Mucosa of rectum (tissue), 2 donors: ENCODE measurements around the gene CCL13.

Source experiments
- H3K27ac ChIP-seq, 2 donors: one replicate each; pipeline ENCODE4 v1.7.0; 2013; ENCODE audit warnings: inconsistent platforms in 2 of 2, low read depth in 2 of 2, low read length in 2 of 2
- H3K27me3 ChIP-seq, 2 donors: one replicate each; pipeline ENCODE4 v1.7.0; 2013; ENCODE audit warnings: low read length in 2 of 2; ENCODE audit not compliant: control insufficient read depth in 2 of 2, insufficient read depth in 2 of 2
- H3K36me3 ChIP-seq, 2 donors: one replicate each; pipeline ENCODE4 v1.7.0; 2013; ENCODE audit warnings: low read length in 2 of 2; ENCODE audit not compliant: control insufficient read depth in 2 of 2, insufficient read depth in 2 of 2
- H3K4me1 ChIP-seq, 2 donors: one replicate each; pipeline ENCODE4 v1.7.0; 2013; ENCODE audit warnings: low read length in 2 of 2, mild to moderate bottlenecking in 1 of 2; ENCODE audit not compliant: control insufficient read depth in 2 of 2, insufficient read depth in 2 of 2
- H3K4me3 ChIP-seq, 2 donors: one replicate each; pipeline ENCODE4 v1.7.0; 2013; ENCODE audit warnings: low read length in 2 of 2
- H3K9ac ChIP-seq, 2 donors: one replicate each; pipeline ENCODE4 v1.7.0; 2013; ENCODE audit warnings: low read length in 2 of 2, low read depth in 1 of 2, mild to moderate bottlenecking in 1 of 2
- H3K9me3 ChIP-seq, 2 donors: one replicate each; pipeline ENCODE4 v1.7.0; 2013; ENCODE audit warnings: low read length in 2 of 2; ENCODE audit not compliant: control insufficient read depth in 2 of 2
- donor health status: healthy.
- donor health status: Normal muscosa, but diverticular disease.

The CCL13 gene

DNA sequence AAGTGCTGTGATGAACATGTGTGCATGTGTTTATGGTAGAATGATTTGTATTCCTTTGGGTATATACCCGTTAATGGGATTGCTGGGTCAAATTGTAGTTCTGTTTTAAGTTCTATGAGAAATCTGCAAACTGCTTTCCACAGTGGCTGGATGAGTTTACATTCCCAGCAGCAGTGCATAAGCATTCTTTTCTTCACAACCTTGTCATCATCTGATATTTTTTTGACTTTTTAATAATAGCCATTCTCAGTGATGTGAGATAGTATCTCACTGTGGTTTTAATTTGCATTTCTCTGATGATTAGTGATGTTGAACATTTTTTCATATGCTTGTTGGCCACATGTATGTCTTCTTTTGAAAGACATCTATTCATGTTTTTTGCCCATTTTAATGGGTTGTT lies 18.6 kb upstream of the CCL13 start:
- H3K9ac ChIP-seq, result no peak overlapping the region
- no peaks in the 10 kb centered on the region for H3K9me3 ChIP-seq
- no peak overlapping the region for H3K27ac ChIP-seq
- H3K36me3 ChIP-seq, result no peaks in the 10 kb centered on the region
- no peak overlapping the region for H3K4me3 ChIP-seq
- no peaks in the 10 kb centered on the region for H3K4me1 ChIP-seq
- no peaks in the 10 kb centered on the region for H3K27me3 ChIP-seq

DNA sequence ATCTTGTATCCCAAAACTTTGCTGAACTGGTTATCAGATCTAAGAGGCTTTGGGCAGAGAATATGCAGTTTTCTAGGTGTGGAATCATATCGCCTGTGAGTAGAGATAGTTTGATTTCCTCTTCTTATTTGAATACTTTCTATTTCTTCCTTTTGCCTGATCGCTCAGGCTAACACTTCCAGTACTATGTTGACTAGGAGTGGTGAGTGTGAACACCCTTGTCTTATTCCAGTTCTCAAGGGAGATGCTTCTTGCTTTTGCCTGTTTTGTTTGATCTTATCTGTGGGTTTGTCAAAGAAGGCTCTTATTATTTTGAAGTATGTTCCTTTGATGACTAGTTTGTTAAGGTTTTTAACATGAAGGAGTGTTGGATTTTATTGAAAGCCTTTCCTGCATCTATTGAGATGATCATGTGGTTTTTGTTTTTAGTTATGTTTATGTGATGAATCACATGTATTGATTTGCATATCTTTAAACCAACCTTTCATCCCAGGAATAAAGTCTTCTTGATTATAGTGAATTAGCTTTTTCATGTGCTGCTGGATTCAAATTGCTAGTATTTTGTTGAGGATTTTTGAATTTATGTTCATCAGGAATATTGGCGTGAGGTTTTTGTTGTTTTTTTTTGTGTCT lies 17.0 kb upstream of the CCL13 start:
- H3K27ac ChIP-seq, result no peak overlapping the region
- no peak overlapping the region for H3K9ac ChIP-seq
- no peak overlapping the region for H3K4me3 ChIP-seq
- no peaks in the 10 kb centered on the region for H3K36me3 ChIP-seq
- H3K4me1 ChIP-seq, result no peaks in the 10 kb centered on the region
- H3K27me3 ChIP-seq, result no peaks in the 10 kb centered on the region
- H3K9me3 ChIP-seq, result no peaks in the 10 kb centered on the region

- H3K27ac ChIP-seq, result no peak overlapping the region
- H3K9me3 ChIP-seq, result no peaks in the 10 kb centered on the region
- no peaks in the 10 kb centered on the region for H3K27me3 ChIP-seq
- no peak overlapping the region for H3K4me3 ChIP-seq
- H3K36me3 ChIP-seq, result no peaks in the 10 kb centered on the region
- H3K4me1 ChIP-seq, result no peaks in the 10 kb centered on the region
- no peak overlapping the region for H3K9ac ChIP-seq
These were observed 14.4 kb upstream of the CCL13 start for GRCh38 chr17:34341916-34342315.

DNA sequence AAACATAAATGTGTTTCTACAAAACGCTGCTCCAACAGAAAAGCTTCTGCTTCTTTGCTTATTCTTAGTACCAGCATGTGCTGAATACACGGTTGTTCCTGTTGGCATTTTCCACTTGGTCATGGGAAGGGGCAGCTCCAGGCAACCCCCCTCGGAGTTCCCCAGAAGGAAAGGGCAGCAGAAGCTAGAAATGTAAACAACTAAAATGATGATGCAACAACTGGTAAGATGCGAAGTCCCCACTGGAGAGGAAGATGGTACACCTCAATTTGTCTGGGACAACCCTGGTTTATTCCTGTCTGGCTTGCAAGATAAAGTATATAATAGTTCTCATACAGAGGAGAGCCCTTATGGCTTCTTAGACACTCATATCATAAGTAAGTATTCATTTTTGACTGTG lies 9.2 kb upstream of the CCL13 start:
- Histone ChIP-seq H3K4me3 (no peak overlapping the region), H3K9ac (no peak overlapping the region), H3K9me3 (no peaks in the 10 kb centered on the region), H3K36me3 (no peaks in the 10 kb centered on the region), H3K27ac (no peak overlapping the region), H3K27me3 (no peaks in the 10 kb centered on the region), H3K4me1 (peaks cover 0 to 3% of the 10 kb centered on the region in 2 donors)

DNA sequence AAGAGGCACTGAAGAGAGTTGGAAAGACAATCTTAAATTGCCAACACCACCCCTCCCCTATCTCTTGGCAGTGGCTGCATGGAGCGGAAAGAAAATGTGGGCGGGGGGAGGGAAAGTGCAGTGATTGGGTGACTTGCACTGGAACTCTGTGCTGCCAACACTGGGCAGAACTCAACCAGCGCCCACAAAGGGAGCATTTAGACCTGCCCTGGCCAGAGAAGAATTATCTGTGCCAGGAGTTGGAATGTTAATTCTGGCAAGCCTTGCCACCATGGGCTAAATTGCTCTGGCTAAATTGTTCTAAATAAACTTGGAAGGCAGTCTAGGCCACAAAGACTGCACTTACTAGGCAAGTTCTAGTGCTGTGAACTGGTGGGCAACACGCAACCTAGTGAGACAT lies 6.5 kb upstream of the CCL13 start:
- Histone ChIP-seq H3K4me3 (no peak overlapping the region), H3K27ac (no peak overlapping the region), H3K9ac (no peak overlapping the region), H3K9me3 (no peaks in the 10 kb centered on the region), H3K27me3 (no peaks in the 10 kb centered on the region), H3K36me3 (no peaks in the 10 kb centered on the region), H3K4me1 (peaks cover 0 to 3% of the 10 kb centered on the region in 2 donors)

DNA sequence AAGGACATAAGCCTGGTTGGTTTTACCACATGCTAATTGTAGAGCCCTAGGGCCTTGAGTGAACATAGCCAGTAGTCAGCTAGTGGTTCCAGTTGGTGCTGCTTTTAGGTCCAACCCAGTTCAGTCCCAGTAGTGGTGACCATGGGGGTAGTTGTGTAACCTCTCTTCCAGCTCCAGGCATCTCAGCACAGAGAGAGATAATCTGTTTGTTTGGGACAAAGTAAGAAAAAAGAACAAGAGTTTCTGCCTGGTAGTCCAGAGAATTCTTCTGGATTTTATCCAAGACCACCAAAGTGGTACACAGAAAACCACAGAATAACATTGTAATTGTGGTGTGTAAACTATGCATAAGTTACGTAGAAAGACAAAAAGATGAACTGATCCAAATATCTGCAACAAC lies 5.2 kb upstream of the CCL13 start:
- Histone ChIP-seq H3K4me3 (no peak overlapping the region), H3K36me3 (no peaks in the 10 kb centered on the region), H3K27ac (peak overlapping the region in 1 of 2 donors; percentile 58), H3K9ac (no peak overlapping the region), H3K4me1 (peaks cover 0 to 3% of the 10 kb centered on the region in 2 donors), H3K9me3 (no peaks in the 10 kb centered on the region), H3K27me3 (no peaks in the 10 kb centered on the region)

GRCh38 chr17:34352191-34352590 lies 4.1 kb upstream of the CCL13 start:
- Histone ChIP-seq H3K9me3 (no peaks in the 10 kb centered on the region), H3K27ac (no peak overlapping the region), H3K9ac (no peak overlapping the region), H3K4me3 (no peak overlapping the region), H3K4me1 (peaks cover 0 to 3% of the 10 kb centered on the region in 2 donors), H3K27me3 (no peaks in the 10 kb centered on the region), H3K36me3 (no peaks in the 10 kb centered on the region)

GRCh38 chr17:34354637-34355036 lies 1.6 kb upstream of the CCL13 start:
- no peak overlapping the region for H3K9ac ChIP-seq
- no peaks in the 10 kb centered on the region for H3K27me3 ChIP-seq
- H3K4me1 ChIP-seq, result peaks cover 0 to 3% of the 10 kb centered on the region in 2 donors
- H3K27ac ChIP-seq, result no peak overlapping the region
- H3K36me3 ChIP-seq, result no peaks in the 10 kb centered on the region
- H3K9me3 ChIP-seq, result no peaks in the 10 kb centered on the region
- H3K4me3 ChIP-seq, result no peak overlapping the region

DNA sequence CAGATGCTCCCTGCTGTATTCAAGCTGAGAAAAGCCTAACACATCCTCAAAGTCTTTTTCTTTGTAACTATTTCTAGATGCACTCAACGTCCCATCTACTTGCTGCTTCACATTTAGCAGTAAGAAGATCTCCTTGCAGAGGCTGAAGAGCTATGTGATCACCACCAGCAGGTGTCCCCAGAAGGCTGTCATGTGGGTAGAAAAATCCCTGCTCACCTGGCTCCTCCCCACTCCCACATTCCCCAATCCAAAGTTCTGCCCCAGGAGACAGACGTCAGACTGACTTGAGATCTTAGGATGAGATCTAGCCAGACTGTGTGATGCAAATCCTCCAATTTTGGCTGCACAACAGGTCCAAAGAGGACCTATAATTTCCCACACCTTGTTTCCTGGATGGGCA lies 1.1 kb downstream of the CCL13 start:
- Histone ChIP-seq H3K27me3 (no peaks in the 10 kb centered on the region), H3K4me1 (no peaks in the 10 kb centered on the region), H3K9me3 (no peaks in the 10 kb centered on the region), H3K27ac (no peak overlapping the region), H3K4me3 (no peak overlapping the region), H3K9ac (no peak overlapping the region), H3K36me3 (no peaks in the 10 kb centered on the region)

GRCh38 chr17:34358631-34359030 lies 2.4 kb downstream of the CCL13 start:
- no peaks in the 10 kb centered on the region for H3K27me3 ChIP-seq
- no peaks in the 10 kb centered on the region for H3K9me3 ChIP-seq
- H3K4me1 ChIP-seq, result no peaks in the 10 kb centered on the region
- no peak overlapping the region for H3K9ac ChIP-seq
- no peak overlapping the region for H3K27ac ChIP-seq
- H3K4me3 ChIP-seq, result no peak overlapping the region
- no peaks in the 10 kb centered on the region for H3K36me3 ChIP-seq
